ENCODE data around the gene PTRHD1. TPM values are rescaled to one million over a fixed set of nuclear protein-coding genes. Genes with fewer than 3 reads are reported as not detected.

PTRHD1 gene
- polyA plus RNA-seq, 1 donor from 2014 or later = 33.6 TPM

DNA sequence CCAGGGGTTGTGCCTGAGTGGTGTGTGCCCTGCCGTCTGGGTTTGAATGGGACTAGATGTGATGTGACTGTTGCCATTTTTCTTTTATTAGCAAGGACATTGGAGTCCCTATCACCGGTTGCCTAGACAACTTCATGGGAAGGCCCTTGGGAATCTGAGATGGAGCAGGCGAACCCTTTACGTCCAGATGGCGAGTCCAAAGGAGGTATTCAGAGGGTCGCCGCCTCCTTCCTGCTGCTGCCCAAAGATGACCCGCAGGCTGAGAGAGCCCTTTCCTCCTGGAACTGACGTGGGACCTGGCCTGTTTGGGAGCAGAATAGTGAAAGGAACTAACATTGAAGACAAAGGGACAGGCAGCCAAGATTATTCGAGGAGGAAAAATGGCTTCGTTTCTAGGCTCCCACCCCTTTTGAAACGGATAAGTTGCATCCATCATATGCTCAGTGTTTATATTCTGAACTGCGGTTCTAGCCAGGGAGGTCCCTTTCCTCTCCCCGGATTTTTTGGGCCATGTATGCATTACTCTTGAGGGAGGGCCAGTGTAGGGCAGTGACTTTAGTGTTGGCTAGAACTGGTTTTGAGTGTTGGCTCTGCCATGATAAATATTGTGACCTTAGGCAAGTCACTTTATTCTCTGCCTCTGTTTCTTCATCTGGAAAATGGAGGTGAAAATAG is 707 bp upstream of the PTRHD1 start:
- peaks cover 27% of the 10 kb centered on the region for H3K79me2 ChIP-seq (replicated peaks; ENCODE audit: insufficient read depth, low read length)

DNA sequence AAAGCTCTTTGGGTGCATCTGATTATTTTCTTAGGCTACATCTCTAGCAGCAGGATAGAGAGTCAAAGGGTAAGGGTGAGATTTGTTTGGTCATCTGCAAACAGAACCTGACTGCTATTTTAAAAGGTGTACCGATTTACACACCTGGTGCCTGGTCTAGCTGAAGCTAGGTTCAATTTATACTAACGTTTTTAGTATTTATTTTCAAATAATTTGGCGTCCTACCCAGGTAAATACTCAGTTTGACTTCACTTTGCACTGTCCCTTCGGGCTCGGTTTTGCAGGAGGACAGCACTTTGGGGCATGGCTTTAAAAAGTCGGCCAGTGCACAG is 683 bp downstream of the PTRHD1 start:
- peak overlapping the region; percentile 88 for H3K4me3 ChIP-seq (ENCODE audit: low read length)
- peak overlapping the region; percentile 96 for H3K27ac ChIP-seq (ENCODE audit: low read length)
- H3K9me2 ChIP-seq (ENCODE audit: insufficient read depth, low read length) = no peaks in the 10 kb centered on the region
- no peaks in the 10 kb centered on the region for H3K36me3 ChIP-seq (ENCODE audit: insufficient read depth, low read length)
- H4K20me1 ChIP-seq (ENCODE audit: insufficient read depth) = no peaks in the 10 kb centered on the region
- H3K9me3 ChIP-seq (ENCODE audit: low read length) = no peaks in the 10 kb centered on the region
- peak overlapping the region; percentile 86 for H3K4me2 ChIP-seq (ENCODE audit: low read length)
- no peaks in the 10 kb centered on the region for H3F3A ChIP-seq (ENCODE audit: insufficient read depth, low read length, poor library complexity, severe bottlenecking)
- H3K9ac ChIP-seq (ENCODE audit: low read length) = peak overlapping the region; percentile 96
- no peaks in the 10 kb centered on the region for H3K27me3 ChIP-seq (ENCODE audit: insufficient read depth, low read depth, low read length)
- TF ChIP-seq EZH2 (IDR thresholded peaks at IDR 0.05; ENCODE audit: borderline replicate concordance, insufficient read depth, low read length, poor library complexity, severe bottlenecking) (no peak), POLR2AphosphoS5 (IDR thresholded peaks at IDR 0.05) (no peak), MXI1 (conservative IDR thresholded peaks at IDR 0.05; ENCODE audit: poor library complexity, severe bottlenecking) (no peak), RAD21 (conservative IDR thresholded peaks at IDR 0.05) (no peak), SMC3 (conservative IDR thresholded peaks at IDR 0.05; ENCODE audit: poor library complexity) (no peak), EP300 (conservative IDR thresholded peaks at IDR 0.05; ENCODE audit: poor library complexity, severe bottlenecking) (no peak), TAF1 (IDR thresholded peaks at IDR 0.05; ENCODE audit: low read depth) (no peak)
- TF ChIP-seq, protein P1, sequence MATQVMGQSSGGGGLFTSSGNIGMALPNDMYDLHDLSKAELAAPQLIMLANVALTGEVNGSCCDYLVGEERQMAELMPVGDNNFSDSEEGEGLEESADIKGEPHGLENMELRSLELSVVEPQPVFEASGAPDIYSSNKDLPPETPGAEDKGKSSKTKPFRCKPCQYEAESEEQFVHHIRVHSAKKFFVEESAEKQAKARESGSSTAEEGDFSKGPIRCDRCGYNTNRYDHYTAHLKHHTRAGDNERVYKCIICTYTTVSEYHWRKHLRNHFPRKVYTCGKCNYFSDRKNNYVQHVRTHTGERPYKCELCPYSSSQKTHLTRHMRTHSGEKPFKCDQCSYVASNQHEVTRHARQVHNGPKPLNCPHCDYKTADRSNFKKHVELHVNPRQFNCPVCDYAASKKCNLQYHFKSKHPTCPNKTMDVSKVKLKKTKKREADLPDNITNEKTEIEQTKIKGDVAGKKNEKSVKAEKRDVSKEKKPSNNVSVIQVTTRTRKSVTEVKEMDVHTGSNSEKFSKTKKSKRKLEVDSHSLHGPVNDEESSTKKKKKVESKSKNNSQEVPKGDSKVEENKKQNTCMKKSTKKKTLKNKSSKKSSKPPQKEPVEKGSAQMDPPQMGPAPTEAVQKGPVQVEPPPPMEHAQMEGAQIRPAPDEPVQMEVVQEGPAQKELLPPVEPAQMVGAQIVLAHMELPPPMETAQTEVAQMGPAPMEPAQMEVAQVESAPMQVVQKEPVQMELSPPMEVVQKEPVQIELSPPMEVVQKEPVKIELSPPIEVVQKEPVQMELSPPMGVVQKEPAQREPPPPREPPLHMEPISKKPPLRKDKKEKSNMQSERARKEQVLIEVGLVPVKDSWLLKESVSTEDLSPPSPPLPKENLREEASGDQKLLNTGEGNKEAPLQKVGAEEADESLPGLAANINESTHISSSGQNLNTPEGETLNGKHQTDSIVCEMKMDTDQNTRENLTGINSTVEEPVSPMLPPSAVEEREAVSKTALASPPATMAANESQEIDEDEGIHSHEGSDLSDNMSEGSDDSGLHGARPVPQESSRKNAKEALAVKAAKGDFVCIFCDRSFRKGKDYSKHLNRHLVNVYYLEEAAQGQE (IDR thresholded peaks at IDR 0.05; ENCODE audit: borderline replicate concordance) = no peak
- TF ChIP-seq, protein P2, sequence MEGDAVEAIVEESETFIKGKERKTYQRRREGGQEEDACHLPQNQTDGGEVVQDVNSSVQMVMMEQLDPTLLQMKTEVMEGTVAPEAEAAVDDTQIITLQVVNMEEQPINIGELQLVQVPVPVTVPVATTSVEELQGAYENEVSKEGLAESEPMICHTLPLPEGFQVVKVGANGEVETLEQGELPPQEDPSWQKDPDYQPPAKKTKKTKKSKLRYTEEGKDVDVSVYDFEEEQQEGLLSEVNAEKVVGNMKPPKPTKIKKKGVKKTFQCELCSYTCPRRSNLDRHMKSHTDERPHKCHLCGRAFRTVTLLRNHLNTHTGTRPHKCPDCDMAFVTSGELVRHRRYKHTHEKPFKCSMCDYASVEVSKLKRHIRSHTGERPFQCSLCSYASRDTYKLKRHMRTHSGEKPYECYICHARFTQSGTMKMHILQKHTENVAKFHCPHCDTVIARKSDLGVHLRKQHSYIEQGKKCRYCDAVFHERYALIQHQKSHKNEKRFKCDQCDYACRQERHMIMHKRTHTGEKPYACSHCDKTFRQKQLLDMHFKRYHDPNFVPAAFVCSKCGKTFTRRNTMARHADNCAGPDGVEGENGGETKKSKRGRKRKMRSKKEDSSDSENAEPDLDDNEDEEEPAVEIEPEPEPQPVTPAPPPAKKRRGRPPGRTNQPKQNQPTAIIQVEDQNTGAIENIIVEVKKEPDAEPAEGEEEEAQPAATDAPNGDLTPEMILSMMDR (IDR thresholded peaks at IDR 0.05; ENCODE audit: poor library complexity, severe bottlenecking) = no peak
- H2AFZ ChIP-seq (ENCODE audit: low read depth, low read length) = peak overlapping the region; percentile 97
- peaks cover 27% of the 10 kb centered on the region for H3K79me2 ChIP-seq (replicated peaks; ENCODE audit: insufficient read depth, low read length)

More for the DNA sequence above, 707 bp upstream of the PTRHD1 start:
- Histone ChIP-seq H3K27me3 (ENCODE audit: insufficient read depth, low read depth, low read length) (no peaks in the 10 kb centered on the region), H3K4me3 (ENCODE audit: low read length) (peak overlapping the region; percentile 88), H4K20me1 (ENCODE audit: insufficient read depth) (no peaks in the 10 kb centered on the region), H3K27ac (ENCODE audit: low read length) (peak overlapping the region; percentile 14), H3F3A (ENCODE audit: insufficient read depth, low read length, poor library complexity, severe bottlenecking) (no peaks in the 10 kb centered on the region), H3K9ac (ENCODE audit: low read length) (peak overlapping the region; percentile 96), H3K9me3 (ENCODE audit: low read length) (no peaks in the 10 kb centered on the region), H3K4me2 (ENCODE audit: low read length) (peak overlapping the region; percentile 53), H3K9me2 (ENCODE audit: insufficient read depth, low read length) (no peaks in the 10 kb centered on the region), H2AFZ (ENCODE audit: low read depth, low read length) (peak overlapping the region; percentile 19), H3K36me3 (ENCODE audit: insufficient read depth, low read length) (no peaks in the 10 kb centered on the region)
- TF ChIP-seq MXI1 (conservative IDR thresholded peaks at IDR 0.05; ENCODE audit: poor library complexity, severe bottlenecking) = no peak
- no peak for TF ChIP-seq RAD21 (conservative IDR thresholded peaks at IDR 0.05)
- TF ChIP-seq, protein P2 (IDR thresholded peaks at IDR 0.05; ENCODE audit: poor library complexity, severe bottlenecking) = no peak
- TF ChIP-seq EZH2 (IDR thresholded peaks at IDR 0.05; ENCODE audit: borderline replicate concordance, insufficient read depth, low read length, poor library complexity, severe bottlenecking) = no peak
- TF ChIP-seq, protein P1 (IDR thresholded peaks at IDR 0.05; ENCODE audit: borderline replicate concordance) = no peak
- TF ChIP-seq EP300 (conservative IDR thresholded peaks at IDR 0.05; ENCODE audit: poor library complexity, severe bottlenecking) = no peak
- TF ChIP-seq POLR2AphosphoS5 (IDR thresholded peaks at IDR 0.05) = no peak
- TF ChIP-seq TAF1 (IDR thresholded peaks at IDR 0.05; ENCODE audit: low read depth) = no peak
- TF ChIP-seq SMC3 (conservative IDR thresholded peaks at IDR 0.05; ENCODE audit: poor library complexity) = no peak

All from neural cell (in vitro differentiated cells).